Stimulated activated naive B cell treated with anti-CD40 and anti-IgM and Interleukin-4, amounts not matched to agents 10 μg/mL and 1 μg/mL and 100 μg/mL, for 72 hours (primary cell): ENCODE results near the gene EQTN.
"Not testable (repeated sequence)": the region's sequence is repeated elsewhere in the genome, so short reads cannot be mapped to it uniquely, and the experiment has no call there.

Experiments used
- ATAC-seq, 2 donors: fragments of 150-1000 bp; cut with Tn5 transposase; replicated peaks; 2 replicates each; pipeline ENCODE4 v1.10.0; 2021; ENCODE audit warnings: moderate library complexity in 1 of 2
- DNase-seq: peaks from one replicate; pipeline ENCODE4 v3.0.0; 2021
- H3K27ac Mint-ChIP-seq: one replicate; pipeline ENCODE4 v1.8.0; 2022; ENCODE audit warnings: mild to moderate bottlenecking, mixed read lengths
- H3K27me3 Mint-ChIP-seq, 2 donors: one replicate each; pipeline ENCODE4 v1.8.0; 2022; ENCODE audit warnings: mixed read lengths in 2 of 2
- H3K36me3 Mint-ChIP-seq, 2 donors: one replicate each; pipeline ENCODE4 v1.8.0; 2022; ENCODE audit warnings: mixed read lengths in 2 of 2, mild to moderate bottlenecking in 1 of 2
- H3K4me1 Mint-ChIP-seq, 2 donors: one replicate each; pipeline ENCODE4 v1.8.0; 2022; ENCODE audit warnings: mixed read lengths in 2 of 2, mild to moderate bottlenecking in 1 of 2
- H3K4me3 Mint-ChIP-seq, 2 donors: one replicate each; pipeline ENCODE4 v1.8.0; 2022; ENCODE audit warnings: mild to moderate bottlenecking in 2 of 2, mixed read lengths in 2 of 2, moderate library complexity in 1 of 2
- H3K9me3 Mint-ChIP-seq, 2 donors: one replicate each; pipeline ENCODE4 v1.8.0; 2022; ENCODE audit warnings: mixed read lengths in 2 of 2, mild to moderate bottlenecking in 1 of 2

Gene EQTN

GRCh38 chr9:27276193-27277030, 20.5 kb downstream of the EQTN start:
- Mint-ChIP-seq H3K4me3 (peak overlapping the region in 1 of 2 donors; percentile 31), H3K27me3 (peaks cover 0 to 5% of the 10 kb centered on the region in 2 donors), H3K9me3 (no peaks in the 10 kb centered on the region), H3K27ac (no peak overlapping the region), H3K36me3 (no peaks in the 10 kb centered on the region), H3K4me1 (peaks cover 3 to 16% of the 10 kb centered on the region in 2 donors)
- DNase-seq (no peak), ATAC-seq (peak in 1 of 2 donors; percentile 36)

GRCh38 chr9:27273186-27273585, 23.8 kb downstream of the EQTN start:
- DNase-seq = no peak
- no peaks in the 10 kb centered on the region for H3K27me3 Mint-ChIP-seq
- H3K36me3 Mint-ChIP-seq = no peaks in the 10 kb centered on the region
- H3K4me3 Mint-ChIP-seq = no peak overlapping the region
- no peaks in the 10 kb centered on the region for H3K9me3 Mint-ChIP-seq
- no peak overlapping the region for H3K27ac Mint-ChIP-seq
- no peak for ATAC-seq
- H3K4me1 Mint-ChIP-seq = peaks cover 2 to 7% of the 10 kb centered on the region in 2 donors

GRCh38 chr9:27272103-27272502, 24.8 kb downstream of the EQTN start:
- peaks cover 2 to 7% of the 10 kb centered on the region in 2 donors for H3K4me1 Mint-ChIP-seq
- H3K36me3 Mint-ChIP-seq = no peaks in the 10 kb centered on the region
- DNase-seq = no peak
- no peaks in the 10 kb centered on the region for H3K9me3 Mint-ChIP-seq
- no peaks in the 10 kb centered on the region for H3K27me3 Mint-ChIP-seq
- H3K4me3 Mint-ChIP-seq = no peak overlapping the region
- no peak overlapping the region for H3K27ac Mint-ChIP-seq
- ATAC-seq = no peak

GRCh38 chr9:27261517-27262211, 35.3 kb downstream of the EQTN start:
- Mint-ChIP-seq H3K36me3 (no peaks in the 10 kb centered on the region), H3K27ac (no peak overlapping the region), H3K27me3 (no peaks in the 10 kb centered on the region), H3K4me3 (no peak overlapping the region), H3K4me1 (no peaks in the 10 kb centered on the region), H3K9me3 (no peaks in the 10 kb centered on the region)
- DNase-seq = no peak
- no peak for ATAC-seq

- ATAC-seq (no peak), DNase-seq (no peak)
- H3K9me3 Mint-ChIP-seq = no peaks in the 10 kb centered on the region
- H3K27ac Mint-ChIP-seq = no peak overlapping the region
- no peaks in the 10 kb centered on the region for H3K36me3 Mint-ChIP-seq
- H3K4me1 Mint-ChIP-seq = no peaks in the 10 kb centered on the region
- no peaks in the 10 kb centered on the region for H3K27me3 Mint-ChIP-seq
- no peak overlapping the region for H3K4me3 Mint-ChIP-seq
These were observed 36.0 kb downstream of the EQTN start for GRCh38 chr9:27260789-27261516.

GRCh38 chr9:27258662-27259061, 38.3 kb downstream of the EQTN start:
- H3K36me3 Mint-ChIP-seq = peaks cover 0 to 3% of the 10 kb centered on the region in 2 donors
- DNase-seq = no peak
- H3K27ac Mint-ChIP-seq = no peak overlapping the region
- no peak overlapping the region for H3K4me3 Mint-ChIP-seq
- peaks cover 0 to 2% of the 10 kb centered on the region in 2 donors for H3K9me3 Mint-ChIP-seq
- ATAC-seq = no peak
- H3K27me3 Mint-ChIP-seq = no peaks in the 10 kb centered on the region
- H3K4me1 Mint-ChIP-seq = no peaks in the 10 kb centered on the region

GRCh38 chr9:27248702-27249101, 48.2 kb downstream of the EQTN start:
- Mint-ChIP-seq H3K36me3 (peaks cover 0 to 4% of the 10 kb centered on the region in 2 donors), H3K9me3 (no peaks in the 10 kb centered on the region), H3K4me1 (peaks cover 0 to 3% of the 10 kb centered on the region in 2 donors), H3K4me3 (no peak overlapping the region), H3K27me3 (peaks cover 15 to 17% of the 10 kb centered on the region in 2 donors), H3K27ac (no peak overlapping the region)
- ATAC-seq (no peak), DNase-seq (no peak)

GRCh38 chr9:27247756-27248155, 49.2 kb downstream of the EQTN start:
- Mint-ChIP-seq H3K9me3 (peaks cover 0 to 4% of the 10 kb centered on the region in 2 donors), H3K27ac (no peak overlapping the region), H3K36me3 (peaks cover 2 to 4% of the 10 kb centered on the region in 2 donors), H3K4me1 (peaks cover 0 to 3% of the 10 kb centered on the region in 2 donors), H3K27me3 (peaks cover 15 to 17% of the 10 kb centered on the region in 2 donors), H3K4me3 (no peak overlapping the region)
- peak; percentile 82 to 87 for ATAC-seq
- DNase-seq = peak; percentile 5

GRCh38 chr9:27239648-27240047, 57.3 kb downstream of the EQTN start:
- not testable (repeated sequence) for H3K36me3 Mint-ChIP-seq, H3K4me1 Mint-ChIP-seq, H3K4me3 Mint-ChIP-seq, H3K27me3 Mint-ChIP-seq, ATAC-seq, H3K27ac Mint-ChIP-seq, DNase-seq
- H3K9me3 Mint-ChIP-seq = peaks cover 16 to 22% of the 10 kb centered on the region in 2 donors
